Subcutaneous adipose tissue (tissue), 4 donors: ENCODE data around the gene ZDHHC6. TPM values are rescaled to one million over a fixed set of nuclear protein-coding genes. Genes with fewer than 3 reads are reported as not detected.

Experiments used
- total RNA-seq, 4 donors: library from RNA; depleted of rRNA; stranded (reverse); fragments of >200 nt; gene quantifications; one replicate each; pipeline ENCODE4 v1.1.0, GENCODE V29; 2016
- TF ChIP-seq, protein P1 (sequence below): fragments of 450-650 bp; IDR thresholded peaks from one replicate; pipeline ENCODE4 v1.5.1; 2016; ENCODE audit warnings: low read depth, mild to moderate bottlenecking, control low read depth, antibody characterized with exemption, moderate library complexity

ZDHHC6 gene
- total RNA-seq, 4 donors from 2014 or later: 26.6 to 34.7 (median 30.2) TPM

DNA sequence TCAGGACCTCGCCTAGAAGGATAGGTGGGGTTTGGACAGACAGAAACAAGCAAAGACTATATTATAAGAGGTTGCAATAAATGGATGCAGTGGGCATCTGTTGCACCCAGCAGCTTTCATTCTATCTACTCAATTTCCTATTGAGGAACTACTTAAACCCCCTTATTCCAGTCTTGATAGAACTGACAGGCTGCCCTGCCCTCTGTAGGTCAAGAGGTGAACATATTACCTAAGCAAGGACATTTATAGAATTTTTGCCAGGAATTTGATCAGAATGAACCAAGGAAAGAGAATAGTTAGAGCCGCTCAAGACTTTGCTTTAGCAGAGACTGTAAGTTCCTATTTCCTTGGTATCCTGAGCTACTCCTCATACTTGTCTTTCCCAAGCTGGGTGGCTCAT is 9.8 kb upstream of the ZDHHC6 start:
- TF ChIP-seq, protein P1, sequence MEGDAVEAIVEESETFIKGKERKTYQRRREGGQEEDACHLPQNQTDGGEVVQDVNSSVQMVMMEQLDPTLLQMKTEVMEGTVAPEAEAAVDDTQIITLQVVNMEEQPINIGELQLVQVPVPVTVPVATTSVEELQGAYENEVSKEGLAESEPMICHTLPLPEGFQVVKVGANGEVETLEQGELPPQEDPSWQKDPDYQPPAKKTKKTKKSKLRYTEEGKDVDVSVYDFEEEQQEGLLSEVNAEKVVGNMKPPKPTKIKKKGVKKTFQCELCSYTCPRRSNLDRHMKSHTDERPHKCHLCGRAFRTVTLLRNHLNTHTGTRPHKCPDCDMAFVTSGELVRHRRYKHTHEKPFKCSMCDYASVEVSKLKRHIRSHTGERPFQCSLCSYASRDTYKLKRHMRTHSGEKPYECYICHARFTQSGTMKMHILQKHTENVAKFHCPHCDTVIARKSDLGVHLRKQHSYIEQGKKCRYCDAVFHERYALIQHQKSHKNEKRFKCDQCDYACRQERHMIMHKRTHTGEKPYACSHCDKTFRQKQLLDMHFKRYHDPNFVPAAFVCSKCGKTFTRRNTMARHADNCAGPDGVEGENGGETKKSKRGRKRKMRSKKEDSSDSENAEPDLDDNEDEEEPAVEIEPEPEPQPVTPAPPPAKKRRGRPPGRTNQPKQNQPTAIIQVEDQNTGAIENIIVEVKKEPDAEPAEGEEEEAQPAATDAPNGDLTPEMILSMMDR: no peak

DNA sequence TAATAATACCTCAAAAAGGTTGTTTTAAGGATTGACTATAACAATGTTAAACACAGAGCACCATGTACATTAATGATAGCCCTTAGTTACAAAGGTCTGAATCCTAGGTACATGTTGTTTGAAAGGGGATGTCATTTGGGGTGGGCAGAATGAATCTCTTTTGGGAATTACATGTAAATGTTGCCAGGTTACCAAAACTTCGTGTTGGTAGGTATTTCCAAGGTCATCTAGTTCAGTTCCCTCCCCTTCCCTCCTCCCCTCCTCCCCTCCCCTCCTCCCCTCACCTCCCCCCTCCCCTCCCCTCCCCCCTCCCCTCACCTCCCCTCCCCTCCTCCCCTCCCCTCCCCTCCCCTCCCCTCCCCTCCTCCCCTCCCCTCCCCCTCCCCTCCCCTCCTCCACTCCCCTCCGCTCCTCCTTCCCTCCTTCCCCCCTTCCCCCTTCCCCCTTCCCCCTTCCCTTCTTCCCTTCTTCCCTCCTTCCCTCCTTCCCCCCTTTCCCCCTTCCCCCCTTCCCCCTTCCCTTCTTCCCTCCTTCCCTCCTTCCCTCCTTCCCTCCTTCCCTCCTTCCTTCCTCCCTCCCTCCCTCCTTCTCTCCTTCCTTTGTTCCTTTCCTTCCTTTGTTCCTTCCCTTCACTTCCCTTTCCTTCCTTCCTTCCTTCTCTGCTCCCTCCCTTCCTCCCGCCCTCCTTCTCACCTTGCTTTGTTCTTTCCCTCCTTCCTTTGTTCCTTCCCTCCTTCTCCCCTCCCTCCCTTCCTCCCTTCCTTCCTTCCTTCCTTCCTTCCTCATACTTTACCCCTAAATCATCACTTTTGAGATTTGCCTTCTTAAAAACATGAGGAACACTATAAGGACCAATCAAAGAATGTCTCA is 8.4 kb upstream of the ZDHHC6 start:
- TF ChIP-seq, protein P1: no peak

DNA sequence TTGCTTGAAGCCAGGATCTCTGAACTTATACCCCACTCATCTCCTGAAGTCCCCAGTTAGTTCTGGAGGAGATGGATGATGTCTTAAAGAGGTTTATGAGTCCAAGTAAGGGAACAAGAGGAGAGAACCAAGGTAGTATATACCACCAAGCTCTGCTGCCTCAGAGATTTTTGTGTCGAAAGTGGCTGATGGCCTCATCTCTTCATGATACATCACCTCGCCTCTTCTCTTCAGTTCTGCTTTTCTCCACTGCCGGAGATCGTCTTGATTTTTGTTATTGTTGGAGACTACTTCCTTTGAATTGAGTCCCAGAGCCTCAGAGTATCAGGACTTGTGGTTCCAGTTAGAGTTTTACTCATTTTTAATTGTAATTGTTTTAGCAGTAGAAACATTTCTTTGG is 2.2 kb upstream of the ZDHHC6 start:
- TF ChIP-seq, protein P1: no peak

DNA sequence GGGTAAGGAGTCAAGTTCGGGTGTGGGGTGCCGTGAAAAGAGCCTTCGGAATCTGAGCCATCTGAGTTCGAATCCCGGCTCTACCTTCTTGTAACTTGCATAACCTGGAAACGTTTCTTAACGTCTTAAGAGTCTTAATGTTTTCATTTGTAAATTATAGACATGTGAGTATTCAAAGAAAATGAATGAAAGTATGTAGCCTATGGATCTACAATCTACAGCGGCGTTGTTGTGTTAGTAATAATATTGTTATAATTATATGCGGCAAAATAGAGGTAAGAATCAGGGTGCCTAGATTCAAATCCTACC is 860 bp upstream of the ZDHHC6 start:
- TF ChIP-seq, protein P1: no peak

DNA sequence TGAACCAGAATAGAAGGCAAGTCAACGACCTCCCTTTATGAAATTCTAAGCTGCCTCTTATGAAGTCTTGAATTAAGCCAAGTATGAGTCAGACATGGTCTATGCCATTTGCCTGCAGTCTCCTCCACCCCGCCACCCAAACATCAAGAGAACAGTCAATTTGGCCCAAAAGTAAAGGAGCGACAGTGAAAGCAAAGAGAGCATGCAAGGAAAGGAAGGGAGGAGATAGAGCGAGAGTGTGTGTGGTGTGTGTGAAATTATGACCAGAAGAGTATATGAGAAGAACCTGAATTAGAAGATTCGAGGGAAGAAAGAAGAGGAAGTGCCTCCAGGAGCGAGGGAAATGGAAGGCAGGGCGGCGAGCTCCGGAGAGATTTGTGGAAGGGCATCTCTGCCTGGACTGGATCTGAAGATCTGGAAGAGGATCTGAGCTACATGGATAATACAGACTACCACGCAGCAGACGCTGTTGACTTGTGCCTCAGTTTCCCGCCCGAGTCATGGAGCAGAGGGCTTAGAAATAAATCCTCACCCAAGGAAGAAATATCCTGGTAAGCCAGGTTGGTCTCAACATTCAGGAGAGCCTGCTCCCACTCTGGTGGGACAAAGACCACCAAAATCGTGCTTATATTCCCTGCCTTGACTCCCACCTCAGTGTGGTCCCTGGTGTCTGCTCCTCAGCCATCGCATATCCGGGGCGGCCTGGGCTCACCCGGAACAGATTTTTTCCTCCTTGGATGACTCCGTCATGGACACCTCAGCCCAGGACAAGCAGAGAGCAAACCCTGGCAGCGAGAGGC is 459 bp downstream of the ZDHHC6 start:
- TF ChIP-seq, protein P1: no peak

DNA sequence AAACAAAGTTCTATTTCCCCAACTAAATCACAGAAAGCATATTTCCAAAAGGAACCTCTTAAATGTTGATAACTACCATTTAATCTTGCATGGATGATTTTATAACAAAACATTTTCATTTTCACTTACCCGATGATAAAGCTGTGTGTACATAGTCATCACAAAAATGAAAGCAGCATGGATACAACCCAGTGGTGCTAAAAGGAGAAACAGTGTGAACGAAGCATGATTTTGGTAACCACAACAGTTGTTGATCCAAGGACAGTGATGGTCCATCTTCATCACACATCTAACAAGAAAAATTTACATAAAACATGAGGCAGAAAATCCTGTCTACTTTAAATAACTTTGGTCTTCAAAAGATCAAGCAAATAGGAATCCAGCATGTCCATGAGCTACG is 4.7 kb downstream of the ZDHHC6 start:
- TF ChIP-seq, protein P1: no peak

DNA sequence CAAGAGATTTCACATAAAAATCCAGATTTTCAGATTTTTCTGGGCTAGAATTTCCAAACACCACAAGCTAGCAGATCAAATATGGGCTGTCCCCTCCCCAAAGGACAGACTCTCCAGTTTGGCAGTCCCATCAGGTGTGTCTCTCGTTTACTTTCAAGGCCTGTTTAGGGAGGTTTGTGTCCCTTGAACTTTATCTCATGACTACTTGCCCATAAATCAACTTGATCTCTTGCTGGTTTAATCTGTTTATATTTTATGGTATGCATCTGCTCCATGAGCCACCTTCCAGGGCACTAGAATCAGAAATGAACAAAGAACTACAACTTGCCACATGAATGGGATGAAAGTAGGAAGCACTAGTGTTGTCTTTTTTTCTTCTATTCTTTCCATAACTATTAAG is 5.2 kb downstream of the ZDHHC6 start:
- TF ChIP-seq, protein P1: no peak
